GM12864 (cell line): ENCODE data around the gene C5AR1.
"Not testable (repeated sequence)": the region's sequence is repeated elsewhere in the genome, so short reads cannot be mapped to it uniquely, and the experiment has no call there.

ENCODE experiments used
- DNase-seq: peaks from one replicate; pipeline ENCODE4 v3.0.0-alpha.2; 2011; ENCODE audit warnings: low read depth
- H3K4me3 ChIP-seq: 2 replicates; pipeline ENCODE4 v1.5.1; 2011; ENCODE audit warnings: mild to moderate bottlenecking, low read depth, low read length, control low read depth
- TF ChIP-seq, protein P1 (sequence below): IDR thresholded peaks from 2 replicates; pipeline ENCODE4 v1.5.1; 2011; ENCODE audit warnings: low read depth, mild to moderate bottlenecking, moderate library complexity, low read length, control low read depth, inconsistent platforms; ENCODE audit errors: missing control alignments

The C5AR1 gene

DNA sequence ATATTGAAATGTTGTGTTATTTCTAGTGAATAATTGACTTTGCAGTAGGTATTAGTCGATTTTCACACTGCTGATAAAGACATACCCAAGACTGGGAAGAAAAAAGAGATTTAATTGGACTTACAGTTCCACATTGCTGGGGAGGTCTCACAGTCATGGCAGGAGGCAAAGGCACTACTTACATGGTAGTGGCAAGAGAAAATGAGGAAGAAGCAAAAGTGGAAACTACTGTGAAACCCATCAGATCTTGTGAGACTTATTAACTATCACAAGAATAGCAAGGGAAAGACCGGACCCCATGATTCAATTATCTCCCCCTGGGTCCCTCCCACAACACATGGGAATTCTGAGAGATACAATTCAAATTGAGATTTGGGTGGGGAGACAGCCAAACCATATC lies 12.4 kb downstream of the C5AR1 start:
- no peak overlapping the region for H3K4me3 ChIP-seq
- TF ChIP-seq, protein P1, sequence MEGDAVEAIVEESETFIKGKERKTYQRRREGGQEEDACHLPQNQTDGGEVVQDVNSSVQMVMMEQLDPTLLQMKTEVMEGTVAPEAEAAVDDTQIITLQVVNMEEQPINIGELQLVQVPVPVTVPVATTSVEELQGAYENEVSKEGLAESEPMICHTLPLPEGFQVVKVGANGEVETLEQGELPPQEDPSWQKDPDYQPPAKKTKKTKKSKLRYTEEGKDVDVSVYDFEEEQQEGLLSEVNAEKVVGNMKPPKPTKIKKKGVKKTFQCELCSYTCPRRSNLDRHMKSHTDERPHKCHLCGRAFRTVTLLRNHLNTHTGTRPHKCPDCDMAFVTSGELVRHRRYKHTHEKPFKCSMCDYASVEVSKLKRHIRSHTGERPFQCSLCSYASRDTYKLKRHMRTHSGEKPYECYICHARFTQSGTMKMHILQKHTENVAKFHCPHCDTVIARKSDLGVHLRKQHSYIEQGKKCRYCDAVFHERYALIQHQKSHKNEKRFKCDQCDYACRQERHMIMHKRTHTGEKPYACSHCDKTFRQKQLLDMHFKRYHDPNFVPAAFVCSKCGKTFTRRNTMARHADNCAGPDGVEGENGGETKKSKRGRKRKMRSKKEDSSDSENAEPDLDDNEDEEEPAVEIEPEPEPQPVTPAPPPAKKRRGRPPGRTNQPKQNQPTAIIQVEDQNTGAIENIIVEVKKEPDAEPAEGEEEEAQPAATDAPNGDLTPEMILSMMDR, result no peak
- no peak for DNase-seq

DNA sequence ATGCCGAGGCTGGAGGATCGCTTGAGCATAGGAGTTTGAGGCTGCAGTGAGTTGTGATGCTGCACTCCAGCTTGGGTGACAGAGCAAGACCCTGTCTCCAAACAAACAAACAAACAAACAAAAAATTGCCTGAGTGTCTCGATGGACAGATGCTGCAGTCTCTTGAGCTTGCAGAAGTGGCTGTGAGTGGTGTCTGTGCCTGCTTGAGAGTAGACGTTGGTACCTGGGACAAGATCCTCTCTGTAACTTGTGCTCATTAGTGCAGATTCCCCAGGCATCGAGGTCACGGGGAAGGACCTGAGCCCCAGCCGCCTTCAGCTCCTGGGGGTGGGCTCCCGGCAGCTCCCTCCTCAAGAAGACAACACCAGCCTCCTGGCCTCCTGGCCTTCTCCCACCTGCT lies 13.7 kb downstream of the C5AR1 start:
- H3K4me3 ChIP-seq, result no peak overlapping the region
- TF ChIP-seq, protein P1, result no peak
- no peak for DNase-seq

DNA sequence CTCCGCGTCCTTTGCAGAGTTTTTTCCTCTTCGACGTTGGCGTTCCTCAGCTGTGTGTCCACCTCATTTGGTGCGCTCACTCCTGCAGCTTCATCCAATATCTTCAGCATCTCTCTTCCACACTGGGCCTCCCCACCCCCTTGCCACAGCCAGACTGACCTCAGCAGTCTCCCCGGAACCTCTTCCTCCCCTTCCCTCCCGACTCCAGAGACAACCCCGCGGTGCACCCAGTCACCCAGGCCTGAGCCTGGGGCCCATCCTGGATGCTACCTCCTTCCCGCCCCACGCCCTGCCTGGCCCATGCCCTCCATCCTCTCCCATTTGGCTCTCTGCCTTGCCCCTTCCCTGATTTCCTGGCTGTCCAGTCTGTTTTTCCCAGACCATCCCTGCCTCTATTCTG lies 14.2 kb downstream of the C5AR1 start:
- no peak for DNase-seq
- H3K4me3 ChIP-seq, result no peak overlapping the region
- TF ChIP-seq, protein P1, result no peak

DNA sequence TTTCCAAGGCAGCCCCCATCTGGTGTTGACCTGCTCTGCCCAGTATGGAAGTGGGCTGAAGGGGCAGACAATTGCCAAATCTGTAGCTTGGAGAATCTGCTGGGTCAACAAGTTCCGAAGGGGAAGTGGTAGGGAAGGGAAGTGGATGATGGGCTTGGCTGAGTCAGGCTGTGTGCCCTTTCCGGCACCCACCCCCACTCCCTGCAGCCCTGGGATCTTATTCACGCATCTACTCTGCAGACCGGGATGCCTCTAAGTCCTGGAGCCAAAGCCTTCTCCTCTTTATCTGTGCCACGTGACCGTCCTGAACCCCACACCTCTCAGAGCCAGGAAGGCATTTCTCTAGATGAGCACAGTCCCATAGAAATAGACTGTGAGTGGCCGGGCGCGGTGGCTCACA lies 14.8 kb downstream of the C5AR1 start:
- no peak for DNase-seq
- TF ChIP-seq, protein P1, result no peak
- H3K4me3 ChIP-seq, result no peak overlapping the region

DNA sequence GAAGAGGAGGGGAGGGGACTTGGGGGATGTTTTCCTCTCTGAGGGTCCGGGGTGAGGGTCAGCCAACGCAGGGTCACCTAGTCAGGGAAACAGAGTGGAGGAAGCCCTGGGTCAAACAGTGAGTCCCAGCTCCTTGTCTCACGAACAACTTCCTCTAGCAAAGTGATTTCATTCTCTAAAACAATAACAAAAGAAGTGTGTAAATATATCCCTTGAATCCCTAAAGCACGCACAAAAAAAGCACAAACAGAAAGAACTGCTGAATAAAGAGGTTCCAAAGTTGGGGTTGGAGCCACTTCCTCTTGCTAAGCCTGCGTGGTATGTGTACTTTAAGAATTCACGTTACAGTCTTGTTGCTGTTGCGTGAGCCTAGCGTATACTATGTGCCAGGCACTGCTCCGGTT lies 20.8 kb downstream of the C5AR1 start:
- TF ChIP-seq, protein P1, result no peak
- no peak overlapping the region for H3K4me3 ChIP-seq
- DNase-seq, result no peak

DNA sequence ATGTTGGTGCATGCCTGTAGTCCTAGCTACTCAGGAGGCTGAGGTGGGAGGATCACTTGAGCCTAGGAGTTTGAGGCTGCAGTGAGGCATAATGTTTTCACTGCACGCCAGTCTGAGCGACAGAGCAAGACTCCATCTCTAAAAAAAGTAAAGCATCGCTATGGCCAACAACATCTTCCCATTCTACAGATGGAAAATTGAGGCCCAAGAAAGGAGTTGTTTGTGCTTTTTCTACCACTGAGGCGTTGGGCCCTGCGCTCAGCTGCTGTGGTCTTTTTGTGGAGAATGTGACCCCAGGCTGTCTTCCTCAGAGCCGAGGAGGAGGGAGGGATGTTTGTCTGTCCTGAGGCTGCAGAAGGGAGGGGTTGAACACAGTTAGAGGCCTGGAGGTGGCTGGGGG lies 21.8 kb downstream of the C5AR1 start:
- TF ChIP-seq, protein P1, result no peak
- no peak overlapping the region for H3K4me3 ChIP-seq
- no peak for DNase-seq

DNA sequence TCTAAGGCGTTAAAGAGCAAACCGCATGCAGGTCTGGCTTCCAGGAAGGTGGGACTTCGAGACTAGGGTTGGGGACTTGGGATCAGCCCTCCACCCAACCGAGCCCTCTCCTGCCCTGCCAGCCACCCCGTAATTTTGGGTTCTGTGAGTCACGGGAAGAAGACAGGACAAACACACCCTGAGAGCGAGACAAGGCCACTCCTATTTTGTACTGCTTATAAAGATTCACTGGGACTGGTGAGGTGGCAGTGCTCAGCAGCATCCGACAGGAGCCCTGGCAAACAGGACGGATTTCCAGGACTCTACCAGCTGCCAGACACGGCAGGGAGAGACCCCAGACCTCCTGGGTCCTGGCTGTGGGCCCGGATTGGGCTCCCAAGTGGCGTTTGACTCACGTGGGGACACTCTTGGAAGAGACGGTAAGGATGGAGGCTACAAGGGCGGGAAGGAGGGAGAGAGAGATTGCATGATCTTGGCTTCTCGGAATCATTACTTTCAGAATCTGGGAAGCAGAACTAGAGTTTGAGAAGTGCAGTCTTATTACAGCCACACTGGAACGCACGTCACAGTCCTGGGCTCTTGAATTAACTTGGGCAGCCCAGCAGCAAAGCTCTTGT lies 22.4 kb downstream of the C5AR1 start, which contains the start of gene C5AR2:
Gene C5AR2, plus strand, starts transcription at position 245 of the 617 bp plus-strand sequence. CDS start 8,625 bp downstream, outside the sequence.
- TF ChIP-seq, protein P1, result no peak
- no peak for DNase-seq
- H3K4me3 ChIP-seq, result no peak within 1 kb of the TSS

DNA sequence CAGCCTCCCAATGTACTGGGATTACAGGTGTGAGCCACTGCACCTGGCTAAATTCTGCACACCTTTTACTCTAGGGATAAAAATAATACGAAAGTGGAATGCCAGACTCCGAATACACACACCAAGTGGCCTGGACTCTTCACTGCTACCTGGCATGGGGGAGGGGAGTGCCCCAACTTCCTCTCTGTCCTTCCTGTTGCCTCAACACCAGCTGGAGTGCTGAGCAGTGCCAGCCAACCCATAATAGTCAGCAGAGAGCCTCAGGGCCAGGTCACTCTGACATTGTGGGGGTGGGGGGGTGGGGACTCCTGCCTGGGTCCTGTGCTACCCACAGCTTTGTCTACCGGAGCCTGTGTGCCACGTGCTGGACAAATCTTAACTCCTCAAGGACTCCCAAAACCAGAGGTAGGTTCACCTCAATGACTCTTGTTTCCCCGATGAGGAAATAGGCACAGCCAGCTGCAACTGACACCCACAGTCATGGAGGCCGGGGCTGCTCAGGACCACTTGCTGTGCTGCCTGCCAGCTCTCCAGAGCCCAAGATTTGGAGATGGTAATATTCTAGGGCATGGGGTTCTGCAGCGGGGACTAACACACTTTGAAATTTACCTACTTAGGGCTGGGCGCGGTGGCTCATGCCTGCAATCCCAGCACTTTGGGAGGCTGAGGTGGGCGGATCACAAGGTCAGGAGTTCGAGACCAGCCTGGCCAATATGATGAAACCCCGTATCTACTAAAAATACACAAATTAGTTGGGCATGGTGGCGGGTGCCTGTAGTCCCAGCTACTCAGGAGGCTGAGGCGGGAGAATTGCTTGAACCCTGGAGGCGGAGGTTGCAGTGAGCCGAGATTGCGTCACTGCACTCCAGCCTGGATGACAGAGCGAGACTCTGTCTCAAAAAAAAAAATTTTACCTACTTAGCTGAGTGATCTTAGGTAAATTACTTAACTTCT lies 27.4 kb downstream of the C5AR1 start:
- H3K4me3 ChIP-seq, result not testable (repeated sequence)

More for the DNA sequence above, 27.4 kb downstream of the C5AR1 start:
- not testable (repeated sequence) for DNase-seq
